BLaER1 treated with 17β-estradiol and CSF1 and Interleukin-3, amounts not matched to agents 10 nM and 100 nM (cell line): ENCODE results near the gene KIF2C.
"Not testable (repeated sequence)": the region's sequence is repeated elsewhere in the genome, so short reads cannot be mapped to it uniquely, and the experiment has no call there.

ENCODE experiments used
- H3K27ac ChIP-seq, 11 experiments: shearing (Covaris generic); formaldehyde crosslinking; 2 replicates each; pipeline ENCODE4 v1.8.1; 2022
- H3K27me3 ChIP-seq, 11 experiments: shearing (Covaris generic); formaldehyde crosslinking; 2 replicates each; pipeline ENCODE4 v1.8.1; 2022
- H3K36me3 ChIP-seq, 11 experiments: shearing (Covaris generic); formaldehyde crosslinking; 2 replicates each; pipeline ENCODE4 v1.8.1; 2022
- H3K4me1 ChIP-seq, 10 experiments: shearing (Covaris generic); formaldehyde crosslinking; 2 replicates each; pipeline ENCODE4 v1.8.1; 2022
- H3K4me2 ChIP-seq, 11 experiments: shearing (Covaris generic); formaldehyde crosslinking; 2 replicates each; pipeline ENCODE4 v1.8.1; 2022
- H3K4me3 ChIP-seq, 10 experiments: shearing (Covaris generic); formaldehyde crosslinking; 2 replicates each; pipeline ENCODE4 v1.8.1; 2022
- H3K9ac ChIP-seq, 11 experiments: shearing (Covaris generic); formaldehyde crosslinking; 2 replicates each; pipeline ENCODE4 v1.8.1; 2022
- H3K9me3 ChIP-seq, 11 experiments: shearing (Covaris generic); formaldehyde crosslinking; replicated peaks in 1 of 11; 2 replicates each; pipeline ENCODE4 v1.8.1; 2022
- H4K20me1 ChIP-seq, 11 experiments: shearing (Covaris generic); formaldehyde crosslinking; 2 replicates each; pipeline ENCODE4 v1.8.1; 2022
- Cebpa-rat ChIP-seq, 11 experiments: shearing (Covaris generic); IDR thresholded peaks; 2 replicates each; pipeline ENCODE4 v1.8.1; 2022

Gene KIF2C

GRCh38 chr1:44806704-44807363 lies 67.2 kb downstream of the KIF2C start, which contains the start of gene DYNLT4:
Gene DYNLT4, minus strand, starts transcription at chr1:44807351. Its CDS starts 683 bp downstream, at chr1:44806668.
- H3K27ac ChIP-seq, result peak within 1 kb of the TSS; percentile 98 to 100 (median 99)
- no peaks in the 10 kb centered on the region for H3K9me3 ChIP-seq
- H3K27me3 ChIP-seq, result no peaks in the 10 kb centered on the region
- H3K36me3 ChIP-seq, result peaks cover 49 to 53% (median 51%) of the 10 kb centered on the region in 11 experiments
- no peak for TF ChIP-seq Cebpa-rat (IDR thresholded peaks at IDR 0.05)
- peaks cover 3 to 28% (median 20%) of the 10 kb centered on the region in 11 experiments; a peak in 15 of 22 replicates for H4K20me1 ChIP-seq
- H3K4me1 ChIP-seq, result peaks cover 80 to 100% (median 97%) of the 10 kb centered on the region in 10 experiments
- peak within 1 kb of the TSS in 9 of 10 experiments; percentile 15 to 57 (median 38); a peak in 13 of 20 replicates for H3K4me3 ChIP-seq
- peak within 1 kb of the TSS; percentile 90 to 99 (median 92) for H3K4me2 ChIP-seq
- peak within 1 kb of the TSS; percentile 83 to 96 (median 90) for H3K9ac ChIP-seq

- no peaks in the 10 kb centered on the region for H3K9me3 ChIP-seq
- peaks cover 77 to 100% (median 97%) of the 10 kb centered on the region in 10 experiments for H3K4me1 ChIP-seq
- peak overlapping the region in 8 of 10 experiments; percentile 15 to 57 (median 39); a peak in 11 of 20 replicates for H3K4me3 ChIP-seq
- no peaks in the 10 kb centered on the region for H3K27me3 ChIP-seq
- peak overlapping the region; percentile 83 to 96 (median 90) for H3K9ac ChIP-seq
- TF ChIP-seq Cebpa-rat (IDR thresholded peaks at IDR 0.05), result no peak; a peak in 1 of 22 replicates
- peaks cover 42 to 46% (median 44%) of the 10 kb centered on the region in 11 experiments for H3K36me3 ChIP-seq
- peaks cover 0 to 21% (median 13%) of the 10 kb centered on the region in 11 experiments; a peak in 13 of 22 replicates for H4K20me1 ChIP-seq
- peak overlapping the region; percentile 90 to 99 (median 92) for H3K4me2 ChIP-seq
- H3K27ac ChIP-seq, result peak overlapping the region; percentile 98 to 100 (median 99)
Measured at GRCh38 chr1:44807364-44808062, 67.9 kb downstream of the KIF2C start.

GRCh38 chr1:44808063-44808937 lies 68.7 kb downstream of the KIF2C start, which contains the start of gene BTBD19:
Gene BTBD19, plus strand, starts transcription at chr1:44808523. Its CDS starts 298 bp downstream, at chr1:44808821.
- Histone ChIP-seq H3K36me3 (peaks cover 35 to 38% (median 36%) of the 10 kb centered on the region in 11 experiments), H4K20me1 (peaks cover 0 to 13% (median 5%) of the 10 kb centered on the region in 11 experiments; a peak in 10 of 22 replicates), H3K4me3 (peak within 1 kb of the TSS in 9 of 10 experiments; percentile 11 to 57 (median 38); a peak in 15 of 20 replicates), H3K4me2 (peak within 1 kb of the TSS; percentile 90 to 99 (median 92)), H3K27me3 (no peaks in the 10 kb centered on the region), H3K9ac (peak within 1 kb of the TSS; percentile 83 to 96 (median 90)), H3K9me3 (no peaks in the 10 kb centered on the region), H3K27ac (peak within 1 kb of the TSS; percentile 98 to 100 (median 99)), H3K4me1 (peaks cover 76 to 100% (median 97%) of the 10 kb centered on the region in 10 experiments)
- TF ChIP-seq Cebpa-rat (IDR thresholded peaks at IDR 0.05), result no peak

GRCh38 chr1:44808938-44809917 lies 69.6 kb downstream of the KIF2C start:
- H3K9ac ChIP-seq, result peak overlapping the region; percentile 83 to 96 (median 90)
- no peaks in the 10 kb centered on the region for H3K27me3 ChIP-seq
- no peaks in the 10 kb centered on the region for H3K9me3 ChIP-seq
- TF ChIP-seq Cebpa-rat (IDR thresholded peaks at IDR 0.05), result peak in 4 of 11 experiments; percentile 29 to 41 (median 35); a peak in 3 of 22 replicates
- peak overlapping the region; percentile 90 to 99 (median 92) for H3K4me2 ChIP-seq
- H3K4me1 ChIP-seq, result peaks cover 83 to 100% (median 96%) of the 10 kb centered on the region in 10 experiments
- peak overlapping the region; percentile 98 to 100 (median 99) for H3K27ac ChIP-seq
- H3K36me3 ChIP-seq, result peaks cover 25 to 29% (median 27%) of the 10 kb centered on the region in 11 experiments
- peaks cover 0 to 4% (median 0%) of the 10 kb centered on the region in 11 experiments; a peak in 3 of 22 replicates for H4K20me1 ChIP-seq
- peak overlapping the region in 8 of 10 experiments; percentile 11 to 57 (median 33); a peak in 12 of 20 replicates for H3K4me3 ChIP-seq

- peaks cover 93 to 100% (median 97%) of the 10 kb centered on the region in 10 experiments for H3K4me1 ChIP-seq
- H3K27ac ChIP-seq, result peak overlapping the region; percentile 98 to 100 (median 99)
Measured at GRCh38 chr1:44810101-44810761, 70.6 kb downstream of the KIF2C start.

GRCh38 chr1:44810762-44811105 lies 71.1 kb downstream of the KIF2C start:
- H3K9ac ChIP-seq, result peak overlapping the region; percentile 83 to 96 (median 90)
- not testable (repeated sequence) for H3K27me3 ChIP-seq, H3K9me3 ChIP-seq, H4K20me1 ChIP-seq
- H3K4me2 ChIP-seq, result peak overlapping the region; percentile 90 to 99 (median 92)
- peaks cover 90 to 100% (median 97%) of the 10 kb centered on the region in 10 experiments for H3K4me1 ChIP-seq
- H3K36me3 ChIP-seq, result peaks cover 11 to 26% (median 12%) of the 10 kb centered on the region in 11 experiments
- H3K27ac ChIP-seq, result peak overlapping the region; percentile 98 to 100 (median 99)
- H3K4me3 ChIP-seq, result 0 out of 20 replicates have a peak overlapping the region, but pooled peaks of 1 of the 10 experiments have one; percentile 28

More at GRCh38 chr1:44810101-44810761, 70.6 kb downstream of the KIF2C start:
- TF ChIP-seq Cebpa-rat (IDR thresholded peaks at IDR 0.05), result no peak
- Histone ChIP-seq H3K4me3 (peak overlapping the region in 4 of 10 experiments; percentile 13 to 41 (median 22); a peak in 3 of 20 replicates), H3K9me3 (no peaks in the 10 kb centered on the region), H3K27me3 (no peaks in the 10 kb centered on the region), H3K4me2 (peak overlapping the region; percentile 90 to 99 (median 92)), H3K36me3 (peaks cover 16 to 26% (median 17%) of the 10 kb centered on the region in 11 experiments), H3K9ac (peak overlapping the region; percentile 83 to 96 (median 90)), H4K20me1 (no peaks in the 10 kb centered on the region; a peak in 1 of 22 replicates)

GRCh38 chr1:44811234-44811633 lies 71.6 kb downstream of the KIF2C start:
- no peaks in the 10 kb centered on the region for H3K27me3 ChIP-seq
- no peak for TF ChIP-seq Cebpa-rat (IDR thresholded peaks at IDR 0.05)
- no peak overlapping the region for H3K4me3 ChIP-seq
- peaks cover 85 to 98% (median 92%) of the 10 kb centered on the region in 10 experiments for H3K4me1 ChIP-seq
- peak overlapping the region; percentile 8 to 100 (median 99); a peak in 20 of 22 replicates for H3K27ac ChIP-seq
- H3K4me2 ChIP-seq, result peak overlapping the region; percentile 90 to 99 (median 92)
- H3K36me3 ChIP-seq, result peaks cover 6 to 24% (median 7%) of the 10 kb centered on the region in 11 experiments; a peak in 21 of 22 replicates
- H3K9ac ChIP-seq, result peak overlapping the region in 10 of 11 experiments; percentile 21 to 96 (median 90); a peak in 16 of 22 replicates
- no peaks in the 10 kb centered on the region; a peak in 1 of 22 replicates for H4K20me1 ChIP-seq
- H3K9me3 ChIP-seq, result no peaks in the 10 kb centered on the region
